GM12874 (cell line): ENCODE data around the gene TCF12.

Source experiments
- CTCF ChIP-seq: IDR thresholded peaks from 2 replicates; pipeline ENCODE4 v1.5.1; 2011; ENCODE audit warnings: low read depth, mild to moderate bottlenecking, control low read depth, low read length, moderate library complexity; ENCODE audit not compliant: insufficient read depth

TCF12 gene

GRCh38 chr15:57089815-57090495 is 171.5 kb downstream of the TCF12 start:
- no peak for TF ChIP-seq CTCF

GRCh38 chr15:57090496-57090859 is 172.0 kb downstream of the TCF12 start:
- no peak for TF ChIP-seq CTCF

DNA sequence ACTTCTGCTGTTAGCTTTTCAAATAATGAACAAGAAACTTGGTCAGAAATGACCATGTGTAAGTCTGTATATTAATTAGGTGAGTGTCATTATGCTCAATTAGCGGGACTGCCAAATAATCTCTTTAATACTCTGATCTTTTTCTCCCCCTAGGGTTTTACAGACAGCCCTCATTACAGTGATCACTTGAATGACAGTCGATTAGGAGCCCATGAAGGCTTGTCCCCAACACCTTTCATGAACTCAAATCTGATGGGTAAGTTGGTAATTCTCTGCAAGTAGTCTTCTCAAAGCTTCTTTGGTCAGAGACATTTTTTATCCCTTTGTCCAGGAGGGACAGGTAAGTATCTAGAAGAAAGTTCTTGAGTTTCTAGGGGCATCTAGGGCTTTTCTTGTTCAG is 173.2 kb downstream of the TCF12 start:
- no peak for TF ChIP-seq CTCF

DNA sequence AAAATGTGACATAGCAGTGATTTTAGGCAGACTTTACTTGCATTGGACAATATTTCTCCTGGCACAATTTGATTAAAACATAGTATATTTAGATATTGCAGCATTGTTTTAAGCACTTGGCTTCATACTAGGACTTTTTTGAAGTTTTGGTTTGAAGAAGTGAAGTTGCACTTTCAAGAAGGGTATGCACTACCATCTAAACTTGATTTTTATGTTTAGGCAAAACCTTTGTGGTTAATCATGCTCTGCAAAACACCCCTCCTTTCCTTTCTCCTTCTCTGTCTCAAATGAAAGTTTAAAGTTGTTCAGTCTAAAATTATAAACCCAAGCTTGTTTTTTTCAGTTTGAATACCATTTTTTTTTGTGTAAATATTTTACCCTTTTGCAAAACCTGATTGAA is 173.8 kb downstream of the TCF12 start:
- TF ChIP-seq CTCF, result no peak

DNA sequence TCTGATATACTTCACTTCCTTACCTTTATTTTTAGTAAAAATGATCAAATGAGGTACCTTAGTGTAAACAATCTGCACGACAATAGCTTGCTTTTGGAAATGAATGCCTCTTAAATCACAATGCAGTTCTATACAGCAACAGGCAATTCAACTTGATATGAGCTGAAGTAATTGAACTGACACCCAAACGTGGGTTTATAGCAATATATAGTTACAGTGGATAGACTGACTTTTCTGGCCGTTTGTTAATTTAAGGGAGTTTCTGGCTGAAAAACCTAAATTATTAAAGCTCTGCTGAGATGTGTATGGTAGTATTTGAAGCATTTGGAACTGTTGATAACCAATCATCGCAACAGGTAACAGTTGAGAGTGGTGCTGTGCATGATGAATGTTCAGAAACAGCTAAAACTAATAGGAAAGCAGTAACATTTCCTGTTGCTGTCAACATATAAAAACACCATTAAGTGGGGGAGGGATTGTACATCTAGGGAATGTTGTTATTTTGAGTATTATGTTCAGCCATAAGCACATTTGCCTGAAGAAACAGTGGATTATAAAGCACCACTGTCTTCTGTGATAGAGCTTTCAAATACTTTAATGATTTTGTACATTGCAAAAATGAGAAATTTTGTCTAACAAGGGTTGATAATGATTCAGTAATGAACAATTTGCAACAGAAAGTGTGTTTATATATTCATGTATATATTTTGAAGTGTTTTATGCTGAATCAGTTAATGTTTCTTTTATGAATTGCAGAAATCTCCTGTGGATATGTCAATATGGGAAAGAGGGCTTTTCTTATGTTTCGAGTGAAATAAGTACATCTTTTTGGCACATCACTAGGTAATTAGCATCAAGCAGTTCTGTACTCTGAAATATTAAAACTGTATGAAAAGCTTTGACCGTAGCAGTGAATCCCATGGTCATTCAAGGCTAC is 176.1 kb downstream of the TCF12 start:
- TF ChIP-seq CTCF, result no peak

- TF ChIP-seq CTCF, result no peak
These were observed 177.5 kb downstream of the TCF12 start for GRCh38 chr15:57095896-57096295.

GRCh38 chr15:57097246-57097645 is 178.8 kb downstream of the TCF12 start:
- no peak for TF ChIP-seq CTCF
